Activated T-cell treated with anti-CD3 and anti-CD28 coated beads for 48 hours (primary cell): ENCODE data around the gene CDIP1.

ENCODE experiments used
- DNase-seq: peaks from one replicate; pipeline ENCODE4 v3.0.0-alpha.2; 2020; ENCODE audit warnings: low read depth

The CDIP1 gene

DNA sequence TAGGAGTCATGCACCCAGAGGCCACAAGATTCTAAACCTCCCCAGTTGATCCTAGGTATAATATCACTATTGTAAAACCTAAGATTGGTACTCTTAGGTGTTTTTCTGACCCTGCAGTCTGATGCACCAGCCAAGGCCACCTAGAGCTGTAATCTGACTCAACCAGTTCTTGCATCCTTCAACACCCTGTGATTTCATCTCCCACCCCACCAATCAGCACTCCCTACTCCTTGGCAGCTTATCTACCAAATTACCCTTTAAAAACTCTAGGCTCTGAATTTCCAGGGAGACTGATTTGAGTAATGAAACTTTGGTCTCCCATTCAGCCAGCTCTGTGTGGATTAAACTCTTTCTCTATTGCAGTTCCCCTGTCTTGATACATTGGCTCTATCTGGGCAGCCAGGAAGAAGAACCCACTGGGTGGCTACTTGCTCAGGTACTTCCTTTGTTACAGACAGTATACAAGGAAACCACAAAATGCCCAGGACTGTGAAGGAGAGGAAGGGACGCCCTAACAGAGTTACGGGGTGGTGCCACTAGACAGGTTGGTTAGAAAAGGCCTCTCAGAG lies 1.2 kb upstream of the CDIP1 start:
- no peak for DNase-seq

DNA sequence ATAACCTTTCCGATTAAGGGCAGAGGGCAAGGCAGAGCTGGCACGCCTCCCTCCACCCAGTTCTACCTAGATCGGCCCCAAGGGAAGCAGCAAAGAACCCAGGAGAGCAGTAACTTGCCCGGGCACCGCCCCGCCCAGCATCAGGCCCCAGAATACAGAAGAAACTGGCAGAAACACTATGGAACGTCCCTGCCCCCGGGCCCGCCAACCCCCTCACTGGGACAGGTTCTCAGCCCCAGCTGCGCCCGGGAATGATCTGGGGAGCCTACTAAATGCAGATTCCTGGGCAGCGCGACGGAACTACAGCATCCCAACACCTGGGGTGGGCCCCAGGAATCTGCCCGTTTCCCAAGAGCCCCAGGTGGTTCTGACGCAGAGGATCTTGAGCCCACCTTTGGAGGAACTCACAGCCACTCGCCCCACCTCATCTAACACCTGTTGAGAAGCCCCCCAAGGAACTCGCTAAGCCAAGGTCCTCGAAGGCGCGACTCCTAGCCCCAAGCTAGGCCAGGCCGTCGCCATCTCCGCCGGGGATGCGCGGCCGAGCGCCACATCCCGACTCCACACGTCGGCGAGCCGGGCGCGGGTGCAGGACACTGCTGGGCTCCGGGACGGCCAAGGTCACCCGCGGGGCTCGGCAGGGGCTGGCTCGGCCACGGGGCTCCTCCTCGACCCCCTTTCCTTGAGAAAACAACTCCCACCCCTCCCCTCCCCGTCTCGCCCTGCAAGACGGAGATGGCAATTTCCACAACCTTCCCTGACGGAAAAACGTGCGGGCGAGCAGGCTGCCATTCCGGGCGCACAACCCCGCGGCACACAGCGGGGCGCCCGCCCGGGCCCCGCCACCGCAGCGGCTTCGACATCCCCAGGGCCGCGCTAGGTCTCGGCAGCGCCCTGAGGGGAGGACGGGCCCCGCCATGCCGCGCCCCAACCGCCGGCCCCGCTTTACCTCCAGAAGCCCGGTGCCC lies 913 bp downstream of the CDIP1 start:
- DNase-seq = no peak

DNA sequence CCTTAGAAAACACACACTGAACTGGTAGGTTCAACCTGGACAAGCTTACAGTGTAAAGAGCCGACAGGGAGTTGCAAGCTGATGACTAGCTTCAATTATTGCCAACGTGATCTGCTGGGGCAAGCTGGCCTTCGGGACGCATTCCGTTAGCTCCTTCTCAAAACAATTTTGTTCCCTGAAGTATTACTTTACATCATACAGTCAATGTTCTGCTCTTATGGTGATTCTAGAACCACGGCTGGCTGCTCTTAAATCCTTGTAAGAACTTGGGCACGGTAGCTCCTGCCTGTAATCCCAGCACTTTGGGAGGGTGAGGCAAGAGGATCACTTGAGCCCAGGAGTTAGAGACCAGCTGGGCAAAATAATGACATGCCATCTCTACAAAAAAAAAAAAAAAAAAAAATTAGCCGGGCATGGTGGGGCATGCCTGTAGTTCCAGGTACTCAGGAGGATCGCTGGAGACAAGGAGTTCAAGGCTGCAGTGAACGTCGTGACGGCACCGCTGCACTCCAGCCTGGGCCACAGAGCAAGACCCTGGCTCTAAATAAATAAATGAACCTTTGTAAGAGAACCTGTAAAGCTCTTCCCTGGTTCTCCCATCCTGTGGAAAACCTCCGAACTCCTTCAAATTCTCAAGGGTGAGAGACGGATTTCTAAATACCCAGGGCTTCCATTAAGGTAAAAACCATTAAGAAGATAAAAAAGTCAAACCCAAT lies 2.0 kb downstream of the CDIP1 start:
- DNase-seq = no peak

DNA sequence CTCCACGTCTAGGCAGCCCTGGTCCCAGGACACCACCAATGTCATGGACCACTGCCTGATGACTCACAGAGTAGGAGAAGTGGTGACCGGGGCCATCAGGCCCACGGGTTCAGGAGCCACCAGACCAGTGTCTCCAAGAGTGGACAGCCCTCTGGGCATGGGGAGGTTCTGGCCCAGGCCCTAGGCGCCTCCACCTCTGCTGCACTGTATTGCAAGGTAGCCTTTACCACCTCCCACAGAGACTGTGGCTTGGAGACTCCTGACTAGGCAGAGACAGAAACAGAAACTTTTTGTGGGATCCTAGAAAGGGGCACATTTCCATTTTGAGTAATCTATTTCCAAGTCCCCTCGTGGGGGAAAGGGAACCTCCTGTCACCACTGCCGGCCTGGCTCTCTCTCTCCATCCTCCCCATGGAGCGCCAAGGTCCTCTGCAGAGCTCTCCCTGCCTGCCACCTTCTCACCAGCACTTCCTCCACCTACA lies 2.9 kb downstream of the CDIP1 start:
- DNase-seq = no peak

DNA sequence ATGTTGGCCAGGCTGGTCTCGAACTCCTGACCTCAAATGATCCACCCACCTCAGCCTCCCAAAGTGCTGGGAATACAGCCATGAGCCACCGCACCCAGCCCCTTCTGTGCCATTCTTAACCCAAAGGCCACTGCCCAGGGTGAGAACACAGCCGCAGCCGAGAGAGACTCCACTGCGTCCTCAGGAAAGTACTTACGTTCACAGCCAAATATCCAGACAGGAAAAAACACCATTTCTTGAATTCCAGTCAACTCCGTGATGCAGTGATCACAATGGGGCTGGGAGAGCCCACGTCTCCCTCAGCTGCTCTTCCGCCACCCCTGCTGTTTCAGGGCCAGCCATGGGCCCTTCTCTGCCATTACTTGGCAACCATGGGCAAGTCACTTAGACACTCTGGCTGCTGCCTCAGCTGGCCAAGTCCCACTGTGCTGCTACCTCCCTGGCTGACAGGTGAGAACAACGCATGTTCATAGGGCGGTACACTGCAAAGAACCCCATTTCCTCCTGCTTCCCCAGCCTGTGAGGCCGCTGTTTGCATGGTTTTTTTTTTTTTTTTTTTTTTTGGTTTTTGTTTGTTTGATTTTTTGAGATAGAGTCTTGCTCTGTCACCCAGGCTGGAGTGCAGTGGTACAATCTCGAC lies 4.3 kb downstream of the CDIP1 start:
- DNase-seq = no peak

DNA sequence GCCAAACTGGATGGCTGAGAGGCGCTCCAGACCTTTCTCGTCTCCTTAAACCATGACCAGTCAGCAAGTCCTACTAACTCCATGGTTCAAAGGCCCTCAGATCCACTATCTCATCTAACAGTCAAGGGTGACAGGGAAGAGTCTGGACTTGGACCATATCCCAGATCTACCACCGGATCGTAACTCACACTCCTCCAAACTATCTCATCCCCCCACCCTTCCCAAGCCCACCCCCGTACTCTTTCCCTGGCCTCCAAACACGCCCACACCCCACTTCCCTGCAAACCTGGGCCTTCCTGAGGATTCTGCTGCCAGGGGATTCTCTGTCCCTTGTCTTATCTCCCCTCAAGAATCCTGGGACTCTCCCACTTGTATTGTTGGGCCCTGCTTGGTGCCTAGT lies 5.1 kb downstream of the CDIP1 start:
- no peak for DNase-seq

DNA sequence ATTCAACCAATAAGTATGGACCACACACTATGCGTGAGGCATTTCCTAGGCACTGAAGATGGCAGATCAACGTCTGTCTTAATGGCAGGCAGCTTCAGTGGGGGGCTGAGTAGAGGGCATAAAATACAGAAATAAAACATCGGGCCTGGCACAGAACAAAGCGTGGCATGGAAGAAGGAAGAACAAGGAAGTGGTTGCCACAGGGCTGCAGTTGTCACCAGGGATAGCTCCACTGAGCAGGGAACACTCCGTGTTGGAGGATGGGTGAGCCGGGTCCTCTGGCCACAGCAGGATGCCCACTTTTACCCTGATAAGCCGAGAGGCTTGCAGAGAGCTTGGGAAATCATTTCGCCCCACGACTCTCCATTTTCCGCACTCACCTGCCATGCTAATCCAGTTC lies 6.3 kb downstream of the CDIP1 start:
- DNase-seq = no peak

DNA sequence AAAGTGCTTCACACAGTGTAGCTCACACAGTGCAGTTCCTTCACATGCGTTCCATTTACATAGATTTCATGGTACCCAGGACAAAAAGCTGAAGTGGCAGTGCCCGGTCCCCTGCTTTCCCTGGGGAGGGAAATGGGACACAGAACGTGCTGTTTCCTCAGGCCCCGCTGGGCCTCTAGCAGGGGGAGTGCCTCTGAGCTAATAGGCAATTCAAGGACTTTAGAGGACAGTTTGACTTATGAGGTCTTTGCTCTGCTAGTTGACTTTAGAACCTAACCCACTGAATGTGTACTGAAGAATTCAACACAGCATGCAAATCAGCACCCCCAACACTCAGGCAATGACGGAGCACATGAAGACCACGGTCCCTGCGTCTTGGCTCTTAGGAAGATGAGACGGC lies 6.8 kb downstream of the CDIP1 start:
- no peak for DNase-seq

DNA sequence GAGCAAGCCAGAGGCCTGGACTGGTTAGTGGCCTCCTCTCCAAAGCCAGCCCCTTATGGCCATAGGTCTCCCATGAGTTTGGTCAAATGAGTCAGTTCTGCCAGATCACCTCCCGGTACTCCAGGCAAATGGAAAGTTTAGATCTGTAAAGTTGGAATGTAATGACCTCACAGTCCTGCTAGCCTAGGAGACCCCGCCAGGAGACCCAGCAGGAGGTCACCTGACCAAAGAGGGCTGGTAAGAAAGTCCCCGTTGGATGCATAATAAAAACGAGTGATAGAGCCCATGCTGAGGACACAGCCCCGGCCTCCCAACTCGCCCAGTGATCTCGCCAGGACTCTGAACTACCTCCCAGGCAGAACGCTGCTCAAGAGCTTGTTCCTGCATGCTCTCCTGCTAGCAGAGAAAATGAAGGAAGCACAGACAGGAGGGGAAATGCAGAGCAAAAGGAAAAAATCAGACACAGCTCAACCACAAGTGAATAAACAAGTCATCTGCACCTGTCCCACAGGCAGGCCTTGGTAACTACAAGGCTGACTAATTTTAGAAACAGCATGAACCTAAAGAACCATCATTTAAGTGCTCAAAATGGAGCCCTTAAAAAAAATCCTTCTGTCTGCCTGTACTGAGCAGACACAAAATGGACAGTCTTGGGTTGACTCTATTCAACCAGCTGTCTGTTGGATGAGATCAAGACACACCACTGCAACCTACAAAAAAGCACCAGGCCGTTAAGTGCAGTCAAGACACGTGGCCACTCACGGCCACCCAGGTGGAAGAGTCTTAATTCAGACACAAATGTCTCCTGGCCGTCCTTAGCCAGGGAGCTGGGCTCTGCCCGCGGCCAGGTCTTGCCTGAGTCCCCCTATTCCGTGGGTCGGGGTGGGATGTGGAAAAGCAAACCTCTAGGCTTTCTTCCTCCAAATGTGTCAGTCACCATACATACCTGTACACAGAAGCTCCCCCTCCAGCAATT lies 9.2 kb downstream of the CDIP1 start:
- DNase-seq = no peak

DNA sequence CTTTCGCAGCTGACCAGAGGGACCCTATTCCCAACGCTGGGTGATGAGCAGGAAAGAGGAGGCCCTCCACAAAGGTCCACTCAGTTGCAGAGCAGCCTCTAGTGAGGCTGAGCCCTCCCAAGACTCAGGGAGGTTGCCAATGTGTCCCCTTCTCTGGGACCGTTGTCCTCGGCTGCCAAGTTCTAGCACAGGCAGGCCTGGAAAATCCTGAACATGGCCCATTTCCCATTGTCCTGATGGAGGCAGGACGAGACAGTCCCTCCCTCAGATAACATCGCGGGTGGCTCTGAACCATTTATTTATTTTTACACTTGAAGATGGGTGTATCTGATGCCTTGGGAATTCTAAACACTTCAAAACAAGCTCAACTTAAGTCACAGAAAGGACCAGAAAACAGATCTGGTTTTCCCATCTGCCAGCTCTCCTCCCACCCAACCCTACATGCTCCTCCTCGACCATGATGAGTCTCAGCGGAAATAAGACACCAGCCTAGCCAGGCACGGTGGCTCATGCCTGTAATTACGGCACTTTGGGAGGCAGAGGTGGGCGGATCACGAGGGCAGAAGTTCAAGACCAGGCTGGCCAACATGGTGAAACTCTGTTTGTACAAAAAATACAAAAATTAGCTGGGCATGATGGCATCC lies 12.8 kb downstream of the CDIP1 start:
- no peak for DNase-seq

DNA sequence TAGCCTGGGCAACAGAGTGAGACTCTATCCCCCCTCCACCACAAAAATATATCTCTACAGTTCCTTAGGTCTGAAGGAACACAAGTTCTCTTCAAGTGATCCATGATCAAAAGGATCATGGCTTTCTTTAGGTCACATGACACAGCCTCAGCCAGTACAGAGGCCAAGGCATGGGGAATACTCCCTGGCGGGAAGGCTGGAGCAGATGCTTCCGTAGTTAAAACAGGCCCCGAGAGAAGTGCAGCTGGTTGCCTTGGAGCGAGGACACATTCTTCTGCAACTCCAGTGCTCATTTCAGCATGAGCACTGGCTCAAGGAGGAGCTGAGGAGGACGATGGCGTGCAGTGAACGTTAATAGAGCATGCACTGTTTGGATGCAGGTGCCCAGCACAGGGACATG lies 13.5 kb downstream of the CDIP1 start:
- DNase-seq = no peak

DNA sequence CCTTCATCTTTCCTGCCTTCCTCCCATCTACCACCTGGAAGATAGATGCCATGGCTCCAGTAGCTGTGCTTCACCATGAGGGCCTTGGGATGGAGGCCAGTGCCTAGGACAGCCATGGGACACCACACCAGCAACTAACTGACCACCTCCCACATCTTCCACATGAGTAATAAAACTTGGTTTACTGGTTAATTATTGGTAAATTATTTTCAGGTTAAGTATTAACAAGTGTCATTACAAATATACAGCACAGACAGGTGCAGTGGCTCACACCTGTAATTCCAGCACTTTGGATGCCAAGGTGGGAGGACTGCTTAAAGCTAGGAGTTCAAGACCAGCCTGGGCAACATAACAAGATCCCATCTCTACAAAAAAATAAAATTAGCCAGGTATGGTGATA lies 14.0 kb downstream of the CDIP1 start:
- DNase-seq = no peak

DNA sequence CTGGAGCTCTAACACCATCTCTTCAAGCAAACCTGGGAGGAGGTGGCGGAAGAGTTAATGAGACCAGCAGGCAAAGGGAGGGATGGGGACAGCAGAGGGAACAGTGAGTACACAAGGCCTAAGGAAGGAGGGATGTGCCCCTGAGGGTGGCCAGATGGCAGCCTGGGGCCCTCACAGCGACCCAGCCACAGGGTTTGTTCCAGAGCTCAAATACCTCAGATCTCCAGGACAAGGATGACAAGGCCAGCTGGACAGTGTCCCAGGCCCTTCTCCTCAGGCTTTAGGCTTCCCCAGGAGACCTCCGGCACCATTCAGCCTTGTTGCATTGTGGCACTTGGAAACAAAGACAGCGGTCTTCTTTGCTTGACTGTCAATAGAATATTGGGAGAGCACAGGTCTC lies 14.9 kb downstream of the CDIP1 start:
- DNase-seq = no peak

DNA sequence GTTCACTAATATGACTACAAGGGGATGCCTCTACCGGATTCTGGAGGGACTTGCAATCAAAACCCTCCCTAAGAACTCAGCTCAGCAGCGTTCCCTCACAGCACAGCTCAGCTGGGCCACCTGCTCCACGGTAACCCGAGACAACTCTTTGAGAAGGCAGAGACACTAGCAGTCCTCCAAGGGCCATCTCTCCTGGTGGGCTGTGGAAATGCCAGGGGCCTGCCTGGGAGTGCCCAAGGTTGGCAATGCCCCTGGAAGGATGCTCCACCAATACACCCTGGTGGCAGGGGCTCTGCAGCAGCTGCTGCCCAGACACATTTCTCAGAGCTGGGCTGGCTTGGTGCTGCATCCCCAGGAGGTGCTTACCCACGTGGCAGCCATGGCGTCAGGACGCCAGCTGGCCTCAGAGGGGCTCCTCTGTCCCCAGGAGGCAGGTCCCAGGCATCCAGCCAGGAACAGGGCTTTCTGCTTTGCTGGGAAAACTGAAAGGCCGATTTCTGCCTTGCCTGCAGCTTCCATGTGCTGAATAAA lies 16.5 kb downstream of the CDIP1 start:
- no peak for DNase-seq

DNA sequence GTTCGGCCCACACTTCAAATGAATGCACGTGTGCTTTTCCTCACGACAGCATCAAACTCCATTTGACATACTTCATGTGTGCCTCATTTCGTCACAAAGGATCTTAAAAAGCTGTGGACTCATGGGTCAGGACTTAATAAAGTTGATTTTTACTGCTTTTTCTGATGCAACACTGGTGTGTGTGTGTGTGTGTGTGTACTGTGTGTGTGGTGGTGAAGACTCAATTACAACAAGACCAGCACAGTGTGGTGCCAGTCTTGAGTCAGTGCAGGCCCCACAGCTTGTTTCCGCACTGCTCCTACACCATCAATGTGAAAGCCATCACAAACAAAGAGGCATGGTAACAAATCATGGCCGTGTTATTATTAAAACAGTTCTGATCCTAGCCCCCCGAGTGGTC lies 17.7 kb downstream of the CDIP1 start:
- DNase-seq = no peak

DNA sequence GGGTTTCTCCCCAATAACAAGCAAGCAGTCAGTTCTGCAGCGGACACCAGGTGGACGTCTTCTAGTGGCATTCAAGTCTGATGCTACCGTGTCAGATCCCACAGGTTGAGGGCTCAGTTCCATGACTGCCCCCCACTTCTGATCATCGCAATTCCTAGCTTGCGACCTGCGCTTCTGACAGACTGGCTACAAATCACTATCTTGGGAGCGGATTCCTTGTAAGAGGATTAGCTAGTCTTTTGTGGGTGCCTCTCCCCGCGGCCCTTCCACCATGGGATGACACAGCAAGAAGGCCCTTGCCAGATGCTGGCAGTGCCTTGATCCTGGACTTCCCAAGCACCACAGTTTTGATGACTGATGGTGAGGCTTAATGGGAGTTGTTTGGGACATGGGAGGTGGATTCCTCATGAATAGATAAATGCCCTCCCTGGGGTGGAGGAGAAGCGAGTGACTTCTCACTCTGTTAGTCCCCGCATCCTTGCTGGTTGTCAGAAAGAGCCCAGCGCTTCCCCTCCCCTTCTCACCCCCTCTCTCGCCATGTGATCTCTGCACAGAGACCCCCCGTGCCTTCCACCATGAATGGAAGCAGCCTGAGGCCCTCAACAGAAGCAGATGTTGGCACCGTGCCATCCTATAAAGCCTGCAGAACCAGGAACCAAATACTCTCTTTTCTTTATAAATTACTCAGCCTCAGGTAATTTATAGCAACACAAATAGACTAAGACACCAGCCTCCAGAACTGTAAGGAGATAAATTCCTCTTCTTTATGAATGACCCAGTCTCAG lies 19.1 kb downstream of the CDIP1 start:
- no peak for DNase-seq

DNA sequence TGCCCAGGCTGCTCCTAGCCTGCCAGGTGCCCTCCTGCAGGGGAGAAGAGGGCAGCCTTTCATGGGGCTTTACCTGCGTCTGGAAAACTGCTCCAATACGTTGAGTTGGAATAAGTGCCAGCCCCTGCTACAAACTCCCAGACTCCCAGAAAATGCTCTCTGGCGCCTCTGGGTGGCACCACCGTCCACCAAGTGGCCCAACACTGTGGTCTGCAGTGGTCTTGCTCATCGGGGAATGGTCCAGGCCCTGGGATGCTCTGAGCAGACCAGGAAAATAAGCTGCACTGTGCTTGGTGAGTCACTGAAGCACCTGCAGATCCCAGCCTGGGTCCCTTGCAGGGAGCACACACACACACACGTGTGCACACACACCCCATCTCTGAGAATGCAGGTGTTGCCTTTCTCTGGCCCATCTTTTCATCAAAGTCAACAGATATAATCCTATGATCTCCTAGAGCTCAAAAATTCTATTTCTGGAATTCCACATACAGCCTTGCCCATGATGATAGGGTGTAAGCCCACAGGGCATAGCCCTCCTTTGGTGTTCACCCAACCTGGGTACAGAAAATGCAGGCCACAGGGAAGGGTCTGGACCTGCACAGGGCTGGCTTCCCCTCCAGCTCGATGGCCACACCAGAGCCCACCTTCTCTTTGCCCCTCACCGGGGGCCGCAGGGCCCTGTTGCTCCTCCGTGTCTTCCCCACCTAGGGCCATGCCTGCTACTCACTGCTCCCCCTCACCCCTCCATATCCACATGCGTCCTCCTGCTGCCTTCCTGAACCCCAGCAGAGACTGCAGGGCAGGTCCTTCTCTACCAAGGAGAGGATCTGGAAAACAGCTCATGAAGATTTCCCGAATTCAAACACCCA lies 20.5 kb downstream of the CDIP1 start:
- DNase-seq = no peak

DNA sequence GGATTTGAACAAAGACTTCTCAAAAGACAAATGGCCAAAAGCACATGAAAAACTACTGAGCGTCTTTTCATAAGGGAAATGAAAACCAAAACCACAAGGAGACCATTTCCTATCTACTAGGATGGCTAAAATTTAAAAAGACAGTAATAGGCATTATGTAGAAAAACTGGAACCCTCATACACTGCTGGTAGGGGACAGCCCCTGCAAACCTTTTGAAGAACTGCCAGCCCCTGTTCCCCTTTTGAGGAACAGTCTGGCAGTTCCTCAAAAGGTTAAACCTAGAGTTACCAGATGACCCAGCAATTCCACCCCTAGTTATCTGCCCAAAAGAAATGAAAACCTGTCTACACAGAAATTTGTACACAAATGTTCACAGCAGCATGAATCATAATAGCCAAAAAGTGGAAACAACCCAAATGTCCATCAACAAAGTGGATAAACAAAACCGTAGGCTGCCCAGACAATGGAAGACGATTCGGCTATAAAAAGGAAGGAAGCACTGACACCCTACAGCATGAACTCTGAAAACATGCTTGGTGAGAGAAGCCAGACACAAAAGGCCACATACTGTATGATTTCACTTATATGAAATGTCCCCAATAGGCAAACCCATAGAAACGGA lies 22.9 kb downstream of the CDIP1 start:
- no peak for DNase-seq
